Naive thymus-derived CD8-positive, alpha-beta T cell (primary cell): ENCODE data around the gene TRDMT1. TPM values are rescaled to one million over a fixed set of nuclear protein-coding genes. Genes with fewer than 3 reads are reported as not detected.

Experiments used
- ATAC-seq, 2 donors: fragments of 150-1000 bp; cut with Tn5 transposase in 1 of 2; sonication (Bioruptor Pico), chemical (Tn5 transposase) in 1 of 2; 1 replicate in 1 of 2; 2 replicates in 1 of 2; pipeline ENCODE4 v1.10.0; 2021; ENCODE audit warnings: mild to moderate bottlenecking in 2 of 2, moderate library complexity in 2 of 2
- POLR2A ChIA-PET: fragments of 350-600 bp; sonication (Branson Sonifier 250); formaldehyde crosslinking; loops from one replicate; lab custom pipeline; 2021; ENCODE audit warnings: antibody characterized with exemption; lab: Charles Lee
- DNase-seq, 10 donors: peaks; one replicate each; pipeline versions ENCODE4 v3.0.0 to v3.0.0-alpha.2; 2020 to 2022
- H3K27ac Mint-ChIP-seq, 10 donors: one replicate each; pipeline ENCODE4 v1.8.0; 2020 to 2022; ENCODE audit warnings: mild to moderate bottlenecking in 10 of 10, mixed read lengths in 10 of 10, moderate library complexity in 4 of 10, inconsistent platforms in 1 of 10
- H3K27me3 Mint-ChIP-seq, 5 donors: one replicate each; pipeline ENCODE4 v1.8.0; 2021 to 2022; ENCODE audit warnings: mixed read lengths in 5 of 5
- H3K36me3 Mint-ChIP-seq, 3 donors: one replicate each; pipeline ENCODE4 v1.8.0; 2020 to 2022; ENCODE audit warnings: mixed read lengths in 3 of 3, mild to moderate bottlenecking in 2 of 3, inconsistent platforms in 1 of 3
- H3K4me1 Mint-ChIP-seq, 4 donors: one replicate each; pipeline ENCODE4 v1.8.0; 2021 to 2022; ENCODE audit warnings: mixed read lengths in 4 of 4
- H3K4me3 Mint-ChIP-seq, 10 donors: one replicate each; pipeline ENCODE4 v1.8.0; 2020 to 2022; ENCODE audit warnings: mild to moderate bottlenecking in 10 of 10, mixed read lengths in 10 of 10, moderate library complexity in 6 of 10, inconsistent platforms in 1 of 10
- H3K9me3 Mint-ChIP-seq, 9 donors: one replicate each; pipeline ENCODE4 v1.8.0; 2020 to 2022; ENCODE audit warnings: mixed read lengths in 9 of 9, mild to moderate bottlenecking in 3 of 9, inconsistent platforms in 1 of 9, moderate library complexity in 1 of 9
- polyA plus RNA-seq, 3 donors: library from polyadenylated mRNA; unstranded; fragments of 300-500 nt; fragmentation: Illumina TruSeq; gene quantifications; one replicate each; pipeline ENCODE4 v1.2.3, GENCODE V29; 2021
- total RNA-seq, 8 experiments: library from RNA in 2 of 8; stranded (reverse) in 2 of 8; gene quantifications; one replicate each; pipeline ENCODE4 v1.2.3 and lab custom pipeline; 2021 to 2026

The TRDMT1 gene
- total and polyA plus RNA-seq, 5 experiments from 2014 or later: 6.9 to 22.6 (median 10.7) TPM

DNA sequence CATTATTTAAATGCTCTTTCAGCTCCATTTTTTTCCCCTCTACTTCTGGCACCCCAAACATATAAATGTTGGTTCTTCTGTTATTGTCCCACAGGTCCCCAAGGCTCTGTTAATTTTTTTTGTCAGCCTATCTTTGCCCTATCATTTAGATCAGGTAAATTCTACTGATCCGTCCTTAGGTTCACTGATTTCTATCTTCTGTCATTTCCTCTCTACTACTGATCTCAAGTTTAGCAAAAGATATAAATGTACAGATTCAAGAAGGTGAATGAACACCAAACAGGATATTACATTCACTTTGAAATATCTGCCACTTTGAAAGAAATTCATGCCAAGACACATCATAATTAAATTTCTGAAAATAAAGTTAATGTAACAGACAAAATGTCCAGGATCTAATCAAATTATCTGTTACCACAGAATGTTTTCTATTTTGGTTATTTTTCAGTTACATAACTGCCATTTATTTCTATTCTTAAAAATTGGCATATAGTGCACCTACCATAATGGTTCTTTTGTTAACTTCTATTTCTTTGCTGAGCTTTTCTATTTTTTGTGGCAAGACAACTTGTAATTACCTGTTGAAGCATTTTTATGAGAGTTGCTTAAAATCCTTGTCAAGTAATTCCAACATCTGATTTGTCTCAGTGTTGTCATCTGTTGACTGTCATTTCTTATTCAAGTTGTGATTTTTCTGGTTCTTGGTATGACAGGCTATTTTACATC is 59.8 kb downstream of the TRDMT1 start:
- Mint-ChIP-seq H3K9me3 (peaks cover 0 to 4% (median 0%) of the 10 kb centered on the region in 9 donors), H3K4me3 (no peak overlapping the region), H3K27me3 (no peaks in the 10 kb centered on the region), H3K27ac (peak overlapping the region in 4 of 10 donors; percentile 8 to 49 (median 24)), H3K36me3 (peaks cover 0 to 10% (median 0%) of the 10 kb centered on the region in 3 donors), H3K4me1 (peaks cover 5 to 14% (median 10%) of the 10 kb centered on the region in 4 donors)
- peak; percentile 33 to 40 for ATAC-seq
- POLR2A ChIA-PET: interaction anchor here (0.6 kb wide), 1 partner anchor 1927 kb away, joined by 3 read pairs; no protein-coding TSS in a partner anchor
- peak in 1 of 10 donors; percentile 2 for DNase-seq

DNA sequence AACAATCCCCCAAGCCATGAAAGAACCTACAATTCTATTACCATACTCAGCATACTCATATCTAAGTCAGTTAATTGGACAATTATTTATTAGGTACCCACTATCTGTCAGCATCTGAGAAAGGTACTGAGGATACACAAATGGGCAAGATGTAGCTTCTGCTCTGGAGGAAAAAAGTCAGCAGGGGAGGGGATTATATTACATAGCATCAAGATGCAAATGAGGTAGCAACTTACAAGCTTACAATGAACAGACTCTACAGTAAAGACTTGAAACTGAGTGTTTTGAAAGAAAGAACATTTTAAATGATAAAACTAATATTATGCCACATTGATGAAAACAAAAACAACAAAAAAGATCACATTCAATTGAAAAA is 61.1 kb downstream of the TRDMT1 start:
- H3K36me3 Mint-ChIP-seq: peaks cover 0 to 10% (median 0%) of the 10 kb centered on the region in 3 donors
- H3K27me3 Mint-ChIP-seq: no peaks in the 10 kb centered on the region
- DNase-seq: no peak
- peaks cover 5 to 14% (median 10%) of the 10 kb centered on the region in 4 donors for H3K4me1 Mint-ChIP-seq
- H3K27ac Mint-ChIP-seq: no peak overlapping the region
- H3K4me3 Mint-ChIP-seq: no peak overlapping the region
- peaks cover 0 to 4% (median 0%) of the 10 kb centered on the region in 9 donors for H3K9me3 Mint-ChIP-seq
- POLR2A ChIA-PET: no interaction called here
- ATAC-seq: no peak

DNA sequence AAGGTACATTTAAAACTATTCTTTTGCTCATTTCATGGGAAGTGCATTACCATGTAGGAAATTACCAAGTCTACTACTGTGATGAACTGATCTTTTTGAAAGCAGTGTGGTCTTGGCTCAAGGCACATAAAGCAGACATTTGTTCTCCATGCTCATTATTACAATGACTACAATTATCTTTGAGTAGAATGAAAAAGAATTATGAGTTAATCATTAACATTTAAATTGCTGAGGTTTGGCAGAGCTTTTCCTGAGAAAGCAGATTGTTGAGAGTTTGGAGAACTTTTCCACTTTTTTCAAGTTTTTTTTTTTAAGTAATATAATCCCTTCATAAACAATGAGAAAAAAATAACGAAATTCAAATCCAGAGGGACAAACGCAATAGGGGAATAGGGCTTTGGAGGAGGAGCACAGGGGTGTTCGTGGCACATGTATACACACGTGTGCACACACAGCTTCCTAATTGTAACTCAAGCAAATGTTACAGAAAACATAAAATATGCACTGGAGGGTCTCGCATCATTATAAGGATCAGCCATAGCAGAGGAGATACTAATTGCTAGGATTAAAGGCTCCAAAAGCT is 62.9 kb downstream of the TRDMT1 start:
- peaks cover 0 to 4% (median 0%) of the 10 kb centered on the region in 9 donors for H3K9me3 Mint-ChIP-seq
- no peak overlapping the region for H3K4me3 Mint-ChIP-seq
- no peak for ATAC-seq
- no peak overlapping the region for H3K27ac Mint-ChIP-seq
- POLR2A ChIA-PET: no interaction called here
- H3K36me3 Mint-ChIP-seq: peaks cover 0 to 6% (median 0%) of the 10 kb centered on the region in 3 donors
- no peak for DNase-seq
- H3K27me3 Mint-ChIP-seq: no peaks in the 10 kb centered on the region
- H3K4me1 Mint-ChIP-seq: peaks cover 5 to 14% (median 9%) of the 10 kb centered on the region in 4 donors

DNA sequence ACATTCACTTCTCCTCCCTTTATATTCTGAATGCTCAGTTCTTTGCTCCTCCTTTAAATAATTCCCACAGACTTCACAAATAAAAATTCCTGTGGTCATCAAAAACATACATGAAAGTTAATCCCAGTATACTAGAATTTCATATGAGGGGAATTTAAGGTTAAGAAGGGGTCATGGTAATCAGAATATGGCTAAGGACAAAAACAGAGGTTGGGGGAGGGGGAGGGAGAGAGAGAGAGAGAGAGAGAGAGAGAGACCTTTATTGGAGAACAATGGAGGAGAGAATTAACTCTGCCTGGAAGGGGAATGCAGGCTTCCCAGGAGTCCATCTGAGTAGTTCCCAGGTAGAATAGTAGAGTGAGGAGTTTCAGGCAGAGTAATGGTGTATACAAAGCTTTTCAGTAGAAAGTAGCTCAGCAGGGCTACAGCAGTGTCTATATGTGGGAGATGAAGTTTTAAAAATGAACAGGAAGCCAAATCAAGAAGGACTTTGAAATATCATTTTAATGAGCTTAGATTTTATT is 66.7 kb downstream of the TRDMT1 start:
- Mint-ChIP-seq H3K27me3 (no peaks in the 10 kb centered on the region), H3K9me3 (no peaks in the 10 kb centered on the region)
- ATAC-seq: no peak

DNA sequence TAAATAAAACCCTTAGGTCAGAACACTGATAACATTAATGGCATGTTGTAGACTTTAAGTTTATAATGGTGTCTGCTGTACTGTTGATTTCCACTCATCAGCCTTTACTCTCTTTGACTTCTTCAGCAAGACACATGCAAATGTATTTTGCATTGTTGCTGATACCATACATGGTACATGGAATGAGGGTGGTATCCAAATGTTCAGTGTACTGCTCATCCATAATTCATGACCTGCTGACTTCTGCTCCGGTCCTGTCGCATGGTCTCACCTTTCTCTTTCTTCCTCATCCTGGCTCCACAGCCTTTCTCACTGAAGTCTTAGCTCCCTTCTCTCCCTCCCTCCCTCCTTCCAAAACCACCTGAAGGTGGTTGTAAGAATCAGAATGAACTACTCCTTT is 67.2 kb downstream of the TRDMT1 start:
- ATAC-seq: no peak
- Mint-ChIP-seq H3K9me3 (no peaks in the 10 kb centered on the region), H3K4me3 (no peak overlapping the region)

More for the DNA sequence above, 66.7 kb downstream of the TRDMT1 start:
- peak overlapping the region in 1 of 10 donors; percentile 1 for H3K27ac Mint-ChIP-seq
- H3K4me1 Mint-ChIP-seq: peaks cover 0 to 3% (median 0%) of the 10 kb centered on the region in 4 donors
- no peaks in the 10 kb centered on the region for H3K36me3 Mint-ChIP-seq
- no peak overlapping the region for H3K4me3 Mint-ChIP-seq
- DNase-seq: no peak
- POLR2A ChIA-PET: no interaction called here

DNA sequence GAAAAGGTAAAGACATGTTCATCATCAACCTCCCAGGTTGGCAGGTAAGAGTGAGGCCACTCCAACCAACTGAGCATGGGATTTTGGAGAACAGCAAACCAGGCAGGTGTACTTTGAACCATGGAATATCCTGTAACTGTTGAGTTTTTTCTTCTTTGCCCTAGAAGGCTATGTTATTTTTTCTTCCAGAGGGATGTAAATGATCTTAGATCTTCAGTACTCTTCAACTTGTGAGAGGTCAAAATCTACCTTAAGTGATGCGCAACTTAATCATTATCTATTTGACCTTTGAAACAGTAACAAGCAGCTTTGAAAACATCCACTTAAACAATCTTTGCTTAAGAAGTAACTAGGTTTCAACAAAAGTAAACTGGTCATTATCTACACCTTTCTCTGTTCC is 71.7 kb downstream of the TRDMT1 start, which contains the start of gene CUBN:
TSS of gene CUBN (minus strand) at position 71 of the 400 bp plus-strand sequence. CDS start at position 25, 46 bp downstream.
- Mint-ChIP-seq H3K27ac (no peak within 1 kb of the TSS), H3K36me3 (peaks cover 0 to 19% (median 5%) of the 10 kb centered on the region in 3 donors), H3K9me3 (no peaks in the 10 kb centered on the region), H3K4me3 (no peak within 1 kb of the TSS), H3K27me3 (no peaks in the 10 kb centered on the region), H3K4me1 (peaks cover 0 to 3% (median 2%) of the 10 kb centered on the region in 4 donors)
- POLR2A ChIA-PET: no interaction called here
- no peak for DNase-seq
- no peak for ATAC-seq

More for the DNA sequence above, 67.2 kb downstream of the TRDMT1 start:
- no peaks in the 10 kb centered on the region for H3K36me3 Mint-ChIP-seq
- no peak for DNase-seq
- H3K27me3 Mint-ChIP-seq: no peaks in the 10 kb centered on the region
- H3K4me1 Mint-ChIP-seq: peaks cover 0 to 3% (median 0%) of the 10 kb centered on the region in 4 donors
- POLR2A ChIA-PET: no interaction called here
- H3K27ac Mint-ChIP-seq: peak overlapping the region in 1 of 10 donors; percentile 1

DNA sequence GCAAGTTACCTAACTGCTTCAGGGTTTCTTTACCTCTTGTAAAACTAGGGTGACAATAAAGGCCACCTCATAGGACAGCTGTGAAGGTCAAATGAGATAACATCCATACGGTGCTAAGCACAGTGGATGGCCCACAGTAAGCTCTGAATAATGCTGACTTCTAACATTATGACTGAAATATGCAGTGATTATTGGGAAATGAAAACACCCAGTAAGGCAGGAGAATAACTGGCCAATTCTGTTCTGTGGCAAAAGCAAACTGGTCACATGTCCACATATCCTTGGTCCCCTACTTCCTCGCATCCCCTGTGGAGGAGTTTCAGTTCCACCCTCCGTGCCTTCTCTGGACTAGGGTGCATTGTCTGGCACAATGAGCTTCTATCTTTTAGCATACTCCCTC is 73.2 kb downstream of the TRDMT1 start:
- DNase-seq (no peak), ATAC-seq (no peak)
- Mint-ChIP-seq H3K9me3 (no peaks in the 10 kb centered on the region), H3K27me3 (no peaks in the 10 kb centered on the region), H3K27ac (no peak overlapping the region), H3K36me3 (peaks cover 8 to 27% (median 9%) of the 10 kb centered on the region in 3 donors), H3K4me1 (peaks cover 0 to 3% (median under 1%) of the 10 kb centered on the region in 4 donors), H3K4me3 (no peak overlapping the region)
- POLR2A ChIA-PET: interaction anchor here (0.6 kb wide), 1 partner anchor 100 kb away, joined by 5 read pairs; the partner anchor contains the start of gene VIM

DNA sequence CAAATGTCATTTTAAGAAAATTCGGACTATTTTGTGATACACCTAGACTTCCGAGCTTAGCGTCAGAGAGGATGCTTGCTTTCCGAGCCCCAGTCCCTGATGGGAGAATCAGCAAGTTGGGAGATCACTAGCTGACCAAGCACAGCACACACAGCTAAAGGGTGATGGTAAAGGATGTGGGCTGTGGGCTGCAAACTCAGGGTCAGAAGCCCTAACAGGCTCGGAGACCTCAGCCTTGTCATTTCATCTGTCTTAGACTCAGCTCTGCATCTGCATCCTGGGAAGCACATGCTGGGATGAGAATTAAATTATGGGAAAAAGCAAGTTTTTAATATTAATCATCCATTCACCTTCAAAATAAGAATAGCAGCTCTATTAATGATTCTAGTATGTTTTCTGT is 75.1 kb downstream of the TRDMT1 start:
- H3K9me3 Mint-ChIP-seq: no peaks in the 10 kb centered on the region
- no peak for ATAC-seq
- peaks cover 20 to 44% (median 22%) of the 10 kb centered on the region in 3 donors for H3K36me3 Mint-ChIP-seq
- H3K27ac Mint-ChIP-seq: peak overlapping the region in 1 of 10 donors; percentile 34
- no peak overlapping the region for H3K4me3 Mint-ChIP-seq
- POLR2A ChIA-PET: no interaction called here
- no peak for DNase-seq
- H3K27me3 Mint-ChIP-seq: no peaks in the 10 kb centered on the region
- peaks cover 0 to 3% (median under 1%) of the 10 kb centered on the region in 4 donors for H3K4me1 Mint-ChIP-seq

DNA sequence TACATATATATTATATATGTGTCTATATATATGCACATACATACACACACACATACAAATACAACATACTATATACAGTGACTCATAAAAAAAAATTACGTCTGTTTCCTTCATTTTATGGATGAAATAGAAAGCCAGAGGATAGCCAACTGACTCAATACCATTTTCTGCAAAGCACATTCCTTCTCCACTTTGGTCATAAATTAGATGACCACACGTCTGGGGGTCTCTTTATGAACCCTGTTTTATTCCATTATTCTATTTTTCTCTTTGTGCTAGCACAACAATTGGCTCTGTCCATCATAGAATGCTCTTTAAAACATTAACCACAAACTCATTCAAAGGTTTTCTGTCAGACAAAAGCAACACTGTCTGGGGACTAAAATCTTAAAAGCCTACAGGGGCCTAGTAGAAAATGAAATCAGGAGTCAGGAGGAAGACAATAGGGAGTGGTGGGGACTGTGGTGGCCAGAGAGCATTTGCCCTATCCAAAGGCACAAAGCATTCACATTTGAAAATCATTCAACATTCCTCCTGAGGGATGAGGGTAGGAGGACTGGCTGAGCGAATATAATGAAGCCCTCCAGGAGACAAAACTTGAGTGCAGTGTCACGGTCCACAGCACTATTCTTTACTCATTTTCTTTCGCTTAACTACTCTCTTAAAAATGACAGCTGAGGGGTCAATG is 76.1 kb downstream of the TRDMT1 start:
- H3K9me3 Mint-ChIP-seq: no peaks in the 10 kb centered on the region
- H3K27me3 Mint-ChIP-seq: no peaks in the 10 kb centered on the region
- H3K36me3 Mint-ChIP-seq: peaks cover 27 to 53% (median 29%) of the 10 kb centered on the region in 3 donors
- H3K27ac Mint-ChIP-seq: peak overlapping the region in 2 of 10 donors; percentile 46 to 48
- no peak overlapping the region for H3K4me3 Mint-ChIP-seq
- peaks cover 0 to 3% (median under 1%) of the 10 kb centered on the region in 4 donors for H3K4me1 Mint-ChIP-seq
- ATAC-seq: no peak
- DNase-seq: no peak
- POLR2A ChIA-PET: no interaction called here

DNA sequence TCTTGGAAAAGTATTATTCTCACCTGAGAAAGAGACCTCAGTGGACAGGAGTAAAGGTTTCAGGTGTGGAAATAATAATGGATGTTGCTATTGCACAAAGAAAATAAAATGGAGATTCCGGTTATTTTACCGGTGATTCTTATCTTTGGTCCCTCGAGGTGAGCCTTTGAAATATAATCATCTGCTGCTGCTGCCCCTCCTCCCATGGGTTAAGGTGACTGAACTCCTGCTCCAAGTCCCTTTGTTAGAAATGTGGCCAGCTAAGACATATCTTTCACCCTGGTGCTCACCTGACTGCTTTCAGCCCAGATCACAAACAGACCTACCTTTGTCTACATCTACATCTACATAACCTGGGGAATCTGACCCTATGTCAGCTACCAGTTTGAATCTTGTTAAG is 77.5 kb downstream of the TRDMT1 start:
- H3K4me1 Mint-ChIP-seq: peaks cover 0 to 3% (median under 1%) of the 10 kb centered on the region in 4 donors
- ATAC-seq (no peak), DNase-seq (no peak)
- no peak overlapping the region for H3K4me3 Mint-ChIP-seq
- peak overlapping the region in 1 of 10 donors; percentile 82 for H3K27ac Mint-ChIP-seq
- H3K27me3 Mint-ChIP-seq: no peaks in the 10 kb centered on the region
- peaks cover 29 to 67% (median 29%) of the 10 kb centered on the region in 3 donors for H3K36me3 Mint-ChIP-seq
- no peaks in the 10 kb centered on the region for H3K9me3 Mint-ChIP-seq
- POLR2A ChIA-PET: interaction anchor here (0.5 kb wide), 1 partner anchor 9 kb away, joined by 4 read pairs; no protein-coding TSS in a partner anchor

DNA sequence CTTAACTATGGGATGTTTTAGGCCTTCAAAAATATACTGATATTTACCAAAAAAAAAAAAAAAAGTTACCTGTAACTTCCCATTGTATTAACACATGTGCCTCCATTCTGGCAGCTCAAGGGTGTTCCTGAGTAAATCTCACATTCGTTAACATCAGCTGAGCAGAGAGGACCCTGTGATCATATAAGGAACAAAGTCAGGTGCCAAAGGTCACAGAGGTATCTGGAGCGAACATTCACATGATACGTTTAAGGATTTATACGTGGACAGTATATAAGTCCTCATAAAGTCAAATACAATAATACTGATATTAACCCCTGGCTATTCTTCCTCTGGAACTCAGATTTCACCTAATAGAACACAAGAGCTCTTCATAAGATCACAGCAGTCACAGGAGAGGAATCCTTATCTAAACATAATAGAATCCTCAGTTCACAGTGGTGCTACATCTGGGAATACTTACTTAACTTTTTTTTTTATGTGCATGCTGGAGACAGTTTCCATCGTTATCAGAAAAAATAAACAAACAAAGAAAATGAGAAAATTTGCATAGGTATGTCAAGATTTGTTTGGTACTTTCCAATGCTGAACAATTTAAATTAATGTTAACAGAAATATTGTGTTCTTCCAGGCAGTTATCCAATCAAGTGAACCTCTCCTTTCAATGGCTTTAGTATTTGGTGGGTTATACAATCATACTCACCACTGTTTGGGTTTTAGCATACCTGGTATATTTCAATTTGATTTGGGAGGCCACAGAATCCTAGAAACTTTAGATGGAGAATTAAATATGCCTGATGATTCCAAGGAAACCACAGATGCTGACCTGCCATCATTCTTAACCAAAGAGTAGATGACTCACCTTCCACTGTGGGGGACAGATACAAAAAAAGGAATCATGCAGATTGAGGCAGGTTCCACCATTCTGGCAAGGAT is 78.5 kb downstream of the TRDMT1 start:
- Mint-ChIP-seq H3K27ac (peak overlapping the region in 1 of 10 donors; percentile 31), H3K4me1 (peaks cover 0 to 3% (median under 1%) of the 10 kb centered on the region in 4 donors), H3K9me3 (no peaks in the 10 kb centered on the region), H3K36me3 (peaks cover 29 to 74% (median 29%) of the 10 kb centered on the region in 3 donors), H3K27me3 (no peaks in the 10 kb centered on the region), H3K4me3 (no peak overlapping the region)
- no peak for DNase-seq
- POLR2A ChIA-PET: interaction anchor here (0.7 kb wide), 2 partner anchors 44 to 125 kb away, joined by 4 to 7 read pairs; no protein-coding TSS in a partner anchor
- no peak for ATAC-seq
